ENCODE data around the gene KRTAP10-6. TPM values are rescaled to one million over a fixed set of nuclear protein-coding genes. Genes with fewer than 3 reads are reported as not detected.

The KRTAP10-6 gene
- total and polyA plus RNA-seq, 2 of the 8 experiments (the other 6 are each of a cell fraction or from before 2014, with no cell fraction given), result 0.12 TPM; not detected in 1

DNA sequence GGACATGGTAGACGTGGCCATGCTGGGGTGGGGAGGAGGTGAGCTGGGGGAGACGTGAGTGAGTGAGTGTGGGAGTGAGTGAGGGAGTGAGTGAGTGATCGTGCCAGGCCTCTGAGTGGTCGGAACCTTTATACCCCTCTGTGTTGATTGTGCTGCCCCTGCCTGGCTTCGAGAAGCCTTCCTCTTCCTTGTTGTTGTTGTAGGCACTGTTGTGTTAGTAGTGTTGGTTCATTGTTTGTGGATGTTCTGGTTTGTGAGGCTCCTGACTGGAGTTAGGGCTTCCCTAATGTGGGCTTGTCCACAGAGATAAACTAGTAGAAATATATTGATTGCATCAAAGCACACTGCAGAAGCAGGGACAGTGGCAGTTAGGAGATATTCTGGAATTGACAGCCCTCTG is 33.6 kb downstream of the KRTAP10-6 start, which contains the start of gene KRTAP10-3:
Gene KRTAP10-3, minus strand, starts transcription at position 101 of the 400 bp plus-strand sequence. Its CDS starts 80 bp downstream, at position 21.
- Histone ChIP-seq H3K79me2 (ENCODE audit: control insufficient read depth in 1 of 2, insufficient read depth in 2 of 2, low read length in 2 of 2) (no peaks in the 10 kb centered on the region), H3K23ac (ENCODE audit: insufficient read length) (no peak within 1 kb of the TSS), H3K18ac (ENCODE audit: extremely low read depth, low read length) (no peak within 1 kb of the TSS; the same call in 1 of the 2 replicates), H3K79me1 (ENCODE audit: low read depth, low read length) (no peaks in the 10 kb centered on the region; the same call in 1 of the 2 replicates), H2AK5ac (ENCODE audit: low read depth, low read length) (0 out of 2 replicates have a peak within 1 kb of the TSS, but pooled peaks have one; percentile 39), H3K14ac (ENCODE audit: insufficient read length) (no peak within 1 kb of the TSS), H4K5ac (ENCODE audit: insufficient read length, low read depth, low read length) (no peak within 1 kb of the TSS), H2BK15ac (ENCODE audit: low read length) (0 out of 2 replicates have a peak within 1 kb of the TSS, but pooled peaks have one; percentile 72), H3K4me2 (ENCODE audit: insufficient read depth in 1 of 2, low read depth in 2 of 2, low read length in 2 of 2) (no peak within 1 kb of the TSS), H4K8ac (ENCODE audit: extremely low read depth, insufficient read depth, low read length) (0 out of 2 replicates have a peak within 1 kb of the TSS, but pooled peaks have one; percentile 18), H3K23me2 (ENCODE audit: low read depth, low read length) (no peaks in the 10 kb centered on the region), H3K56ac (replicated peaks; ENCODE audit: insufficient read length, low read depth, low read length) (no peak within 1 kb of the TSS), H3K27ac (ENCODE audit: low read depth, low read length) (no peak within 1 kb of the TSS), H3K9ac (replicated peaks in 1 of 4; ENCODE audit: extremely low read depth in 1 of 4, low read depth in 3 of 4, low read length in 3 of 4) (no peak within 1 kb of the TSS), H3K4me1 (replicated peaks in 1 of 4; ENCODE audit: control insufficient read depth in 3 of 4, insufficient read depth in 4 of 4, low read length in 3 of 4) (peaks cover 0 to 5% (median 3%) of the 10 kb centered on the region in 4 experiments; a peak in 2 of 7 replicates), H2BK5ac (ENCODE audit: low read depth, low read length) (0 out of 2 replicates have a peak within 1 kb of the TSS, but pooled peaks have one; percentile 16), H2BK120ac (replicated peaks; ENCODE audit: low read depth, low read length) (no peak within 1 kb of the TSS), H3K9me3 (ENCODE audit: insufficient read depth in 2 of 2, low read depth in 1 of 2, low read length in 1 of 2) (no peaks in the 10 kb centered on the region), H3K4me3 (ENCODE audit: extremely low read depth in 1 of 4, insufficient read depth in 2 of 4, low read depth in 3 of 4, low read length in 4 of 4) (no peak within 1 kb of the TSS), H3K27me3 (replicated peaks in 1 of 4; ENCODE audit: control insufficient read depth in 3 of 4, extremely low read depth in 1 of 4, insufficient read depth in 3 of 4, low read length in 3 of 4) (no peaks in the 10 kb centered on the region), H2BK20ac (ENCODE audit: low read length) (no peak within 1 kb of the TSS), H4K91ac (replicated peaks; ENCODE audit: insufficient read length, low read length) (no peak within 1 kb of the TSS), H4K20me1 (replicated peaks in 1 of 2; ENCODE audit: control insufficient read depth in 1 of 2, insufficient read depth in 2 of 2, low read length in 2 of 2) (no peaks in the 10 kb centered on the region), H3K4ac (replicated peaks; ENCODE audit: insufficient read length, low read depth, low read length) (no peak within 1 kb of the TSS), H3K36me3 (ENCODE audit: control insufficient read depth in 2 of 4, insufficient read depth in 4 of 4, low read length in 3 of 4) (no peaks in the 10 kb centered on the region), H2AFZ (ENCODE audit: low read length) (no peak within 1 kb of the TSS), H2BK12ac (ENCODE audit: low read depth, low read length) (peak within 1 kb of the TSS; percentile 50; the same call in 1 of the 2 replicates)
- CTCF ChIA-PET (ENCODE audit: partially characterized antibody), result interaction anchor here (0.8 to 2.0 kb wide), 2 partner anchors 10 to 59 kb away, joined by 3 to 5 read pairs; no protein-coding TSS in a partner anchor
- 83% methylated on average over 4 of the region's 5 CpGs; no CpG with 5 or more reads in 1 of the 2 experiments for WGBS, 2 experiments (ENCODE audit: extremely low coverage in 1 of 2, insufficient coverage in 1 of 2, insufficient read length in 1 of 2, insufficient replicate concordance in 2 of 2, low coverage in 1 of 2, low lambda C conversion rate in 2 of 2, missing lambda C conversion rate in 1 of 2)
- POLR2A ChIA-PET (ENCODE audit: partially characterized antibody), result no interaction called here
- DNase-seq (ENCODE audit: low read depth in 1 of 2, low spot score in 2 of 2) (no peak), FAIRE-seq (no peak)
- TF ChIP-seq JUN (IDR thresholded peaks at IDR 0.05; ENCODE audit: low read depth, low read length), result no peak
